GM12874 (cell line): Measurements from ENCODE around the gene MAPK12.

ENCODE experiments used
- CTCF ChIP-seq: IDR thresholded peaks from 2 replicates; pipeline ENCODE4 v1.5.1; 2011; ENCODE audit warnings: low read depth, mild to moderate bottlenecking, control low read depth, low read length, moderate library complexity; ENCODE audit not compliant: insufficient read depth

The MAPK12 gene

GRCh38 chr22:50204571-50204970 is 56.9 kb downstream of the MAPK12 start:
- TF ChIP-seq CTCF: no peak

- TF ChIP-seq CTCF: no peak
Measured at GRCh38 chr22:50203288-50203687, 58.2 kb downstream of the MAPK12 start.
